Neuronal stem cell (in vitro differentiated cells): ENCODE results near the gene SMAD5.

Source experiments
- DNase-seq: peaks from one replicate; pipeline ENCODE4 v3.0.0-alpha.2; 2013; ENCODE audit warnings: low spot score
- H2AFZ ChIP-seq: one replicate; pipeline ENCODE4 v1.6.1; 2013; ENCODE audit warnings: mild to moderate bottlenecking, low read length, inconsistent platforms
- H2AK5ac ChIP-seq: 2 replicates; pipeline ENCODE4 v1.6.1; 2013; ENCODE audit warnings: low read depth, mild to moderate bottlenecking, inconsistent platforms, low read length, moderate library complexity, mixed read lengths
- H2BK120ac ChIP-seq: 2 replicates; pipeline ENCODE4 v1.6.1; 2013; ENCODE audit warnings: low read depth, mild to moderate bottlenecking, inconsistent platforms, low read length, moderate library complexity, mixed read lengths
- H2BK12ac ChIP-seq: one replicate; pipeline ENCODE4 v1.6.1; 2013; ENCODE audit warnings: low read length, inconsistent platforms
- H2BK15ac ChIP-seq: 2 replicates; pipeline ENCODE4 v1.6.1; 2013; ENCODE audit warnings: mild to moderate bottlenecking, low read length, inconsistent platforms, mixed read lengths
- H2BK5ac ChIP-seq: one replicate; pipeline ENCODE4 v1.6.1; 2013; ENCODE audit warnings: inconsistent platforms, mild to moderate bottlenecking, low read length, moderate library complexity
- H3K14ac ChIP-seq: one replicate; pipeline ENCODE4 v1.6.1; 2013; ENCODE audit warnings: low read length, inconsistent platforms
- H3K18ac ChIP-seq: 2 replicates; pipeline ENCODE4 v1.6.1; 2013; ENCODE audit warnings: low read length, inconsistent platforms
- H3K23ac ChIP-seq: 2 replicates; pipeline ENCODE4 v1.6.1; 2013; ENCODE audit warnings: low read depth, mild to moderate bottlenecking, mixed read lengths, low read length, inconsistent platforms; ENCODE audit not compliant: poor library complexity
- H3K27ac ChIP-seq: replicated peaks from 3 replicates; pipeline ENCODE4 v1.5.1; 2013; ENCODE audit warnings: low read length, inconsistent platforms
- H3K27me3 ChIP-seq, 3 experiments: 2 replicates each; pipeline ENCODE4 v1.6.1; 2013; ENCODE audit warnings: low read length in 3 of 3, mild to moderate bottlenecking in 2 of 3, inconsistent platforms in 1 of 3, low read depth in 1 of 3, mixed read lengths in 1 of 3, moderate library complexity in 1 of 3; ENCODE audit not compliant: control insufficient read depth in 3 of 3, insufficient read depth in 3 of 3
- H3K36me3 ChIP-seq, 2 donors: replicated peaks in 1 of 2; 2 replicates each; pipeline ENCODE4 v1.6.1; 2013; ENCODE audit warnings: low read length in 2 of 2; ENCODE audit not compliant: control insufficient read depth in 2 of 2, insufficient read depth in 2 of 2
- H3K4ac ChIP-seq: 2 replicates; pipeline ENCODE4 v1.6.1; 2013; ENCODE audit warnings: inconsistent platforms, mild to moderate bottlenecking, low read length, moderate library complexity
- H3K4me1 ChIP-seq, 2 donors: 1 replicate in 1 of 2; 2 replicates in 1 of 2; pipeline ENCODE4 v1.6.1; 2013; ENCODE audit warnings: low read length in 2 of 2, low read depth in 1 of 2; ENCODE audit not compliant: control insufficient read depth in 2 of 2, insufficient read depth in 1 of 2
- H3K4me2 ChIP-seq: one replicate; pipeline ENCODE4 v1.6.1; 2013; ENCODE audit warnings: mild to moderate bottlenecking, low read length, inconsistent platforms; ENCODE audit not compliant: insufficient read depth, poor library complexity, severe bottlenecking
- H3K4me3 ChIP-seq, 2 donors: 2 replicates each; pipeline ENCODE4 v1.5.1; 2013; ENCODE audit warnings: low read length in 2 of 2, mild to moderate bottlenecking in 2 of 2, inconsistent platforms in 1 of 2, moderate library complexity in 1 of 2
- H3K79me1 ChIP-seq: one replicate; pipeline ENCODE4 v1.6.1; 2013; ENCODE audit warnings: low read depth, mild to moderate bottlenecking, inconsistent platforms, low read length, moderate library complexity
- H3K9ac ChIP-seq: one replicate; pipeline ENCODE4 v1.6.1; 2013; ENCODE audit warnings: mild to moderate bottlenecking, low read depth, low read length, inconsistent platforms; ENCODE audit not compliant: poor library complexity
- H3K9me3 ChIP-seq, 2 donors: replicated peaks in 1 of 2; 2 replicates each; pipeline versions ENCODE3 to v1.6.1; 2013; ENCODE audit warnings: low read length in 2 of 2, mild to moderate bottlenecking in 2 of 2, inconsistent platforms in 1 of 2, low read depth in 1 of 2, mixed read lengths in 1 of 2, moderate library complexity in 1 of 2; ENCODE audit not compliant: control insufficient read depth in 2 of 2, insufficient read depth in 1 of 2
- H4K8ac ChIP-seq: one replicate; pipeline ENCODE4 v1.6.1; 2013; ENCODE audit warnings: low read depth, mild to moderate bottlenecking, inconsistent platforms, low read length, moderate library complexity
- H4K91ac ChIP-seq: one replicate; pipeline ENCODE4 v1.6.1; 2013; ENCODE audit warnings: low read length, low read depth, mild to moderate bottlenecking, inconsistent platforms; ENCODE audit not compliant: poor library complexity
- WGBS, 2 donors: extraction: QIAGEN DNeasy Blood & Tissue Kit; methylation state at CpG; one replicate each; pipeline ENCODE4 v1.1.7; 2013; ENCODE audit warnings: missing lambda C conversion rate in 2 of 2, mixed read lengths in 1 of 2; ENCODE audit not compliant: insufficient read length in 2 of 2, insufficient replicate concordance in 1 of 2; ENCODE audit errors: extremely low coverage in 2 of 2; 5-methylcytosine and 5-hydroxymethylcytosine counted together

SMAD5 gene

DNA sequence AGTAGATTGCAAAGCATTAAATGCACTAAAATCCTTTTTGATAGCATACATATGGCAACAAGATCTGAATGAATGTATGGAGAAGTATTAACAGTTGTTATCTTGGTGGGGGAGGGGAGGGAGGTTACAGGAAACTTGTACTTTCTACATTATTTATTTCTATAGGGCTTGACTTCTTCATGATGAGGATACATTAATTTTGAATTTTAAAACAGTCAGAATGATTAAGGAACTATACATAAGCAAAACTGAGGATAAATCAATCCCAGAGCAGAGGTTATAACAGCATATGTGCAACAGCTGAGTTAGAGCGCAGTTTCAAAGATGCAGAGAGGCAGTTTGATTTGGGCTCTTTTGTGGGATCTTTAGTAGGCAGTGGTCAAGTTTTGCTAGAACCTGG, 23.9 kb upstream of the SMAD5 start:
- Histone ChIP-seq H2BK12ac (no peak overlapping the region), H3K14ac (no peak overlapping the region), H3K27ac (no peak overlapping the region), H3K4ac (no peak overlapping the region), H4K8ac (no peak overlapping the region), H2BK5ac (no peak overlapping the region), H4K91ac (no peak overlapping the region), H2BK15ac (no peak overlapping the region), H3K9ac (no peak overlapping the region), H2AK5ac (no peak overlapping the region), H3K23ac (no peak overlapping the region), H2AFZ (no peak overlapping the region), H3K9me3 (no peaks in the 10 kb centered on the region), H2BK120ac (no peak overlapping the region), H3K27me3 (peaks cover 0 to 5% (median 0%) of the 10 kb centered on the region in 3 experiments), H3K4me3 (no peak overlapping the region), H3K36me3 (no peaks in the 10 kb centered on the region), H3K4me1 (peaks cover 3 to 11% of the 10 kb centered on the region in 2 donors), H3K4me2 (no peak overlapping the region), H3K79me1 (no peaks in the 10 kb centered on the region), H3K18ac (no peak overlapping the region)
- no peak for DNase-seq
- WGBS, 2 donors, result no CpG with 5 or more reads among the region's 1 CpG

- H3K27me3 ChIP-seq, result peaks cover 0 to 9% (median 0%) of the 10 kb centered on the region in 3 experiments
- H3K4me2 ChIP-seq, result no peak overlapping the region
- no peak for DNase-seq
- H2AK5ac ChIP-seq, result no peak overlapping the region
- H2BK5ac ChIP-seq, result no peak overlapping the region
- H2BK15ac ChIP-seq, result no peak overlapping the region
- no peak overlapping the region for H2BK120ac ChIP-seq
- H3K9me3 ChIP-seq, result no peaks in the 10 kb centered on the region
- H3K4me1 ChIP-seq, result peaks cover 2 to 3% of the 10 kb centered on the region in 2 donors
- no peak overlapping the region for H3K27ac ChIP-seq
- H2BK12ac ChIP-seq, result no peak overlapping the region
- H3K36me3 ChIP-seq, result no peaks in the 10 kb centered on the region
- H4K8ac ChIP-seq, result no peak overlapping the region
- no peak overlapping the region for H4K91ac ChIP-seq
- H3K23ac ChIP-seq, result no peak overlapping the region
- H3K14ac ChIP-seq, result no peak overlapping the region
- H2AFZ ChIP-seq, result no peak overlapping the region
- no peak overlapping the region for H3K4ac ChIP-seq
- H3K4me3 ChIP-seq, result no peak overlapping the region
- no CpG with 5 or more reads among the region's 5 CpGs for WGBS, 2 donors
- H3K79me1 ChIP-seq, result no peaks in the 10 kb centered on the region
- H3K9ac ChIP-seq, result no peak overlapping the region
- H3K18ac ChIP-seq, result no peak overlapping the region
Observed at GRCh38 chr5:136109453-136110135, 23.1 kb upstream of the SMAD5 start.

DNA sequence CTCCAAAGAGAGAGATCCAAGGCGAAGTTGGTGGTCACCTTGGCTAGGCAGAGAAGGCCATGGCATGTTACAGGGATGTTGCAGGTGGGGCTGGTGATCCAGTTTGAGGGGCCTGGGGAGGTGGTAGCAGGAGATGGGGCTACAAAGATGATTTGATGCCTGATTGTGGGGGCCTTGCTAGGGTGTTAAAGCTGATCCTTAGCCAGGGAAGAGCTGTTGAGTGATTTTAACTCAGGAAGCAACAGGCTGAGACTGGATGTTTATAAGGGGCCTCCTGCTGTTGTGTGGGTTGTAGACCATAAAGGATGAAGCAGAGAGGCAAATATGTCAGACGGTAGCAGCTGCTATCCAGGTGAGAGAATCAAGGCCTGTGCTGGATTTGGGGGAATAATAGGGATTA, 19.0 kb upstream of the SMAD5 start:
- H2AK5ac ChIP-seq, result no peak overlapping the region
- no peak overlapping the region for H2BK15ac ChIP-seq
- H2BK5ac ChIP-seq, result no peak overlapping the region
- H4K8ac ChIP-seq, result no peak overlapping the region
- H3K79me1 ChIP-seq, result no peaks in the 10 kb centered on the region
- H3K4ac ChIP-seq, result no peak overlapping the region
- H3K27ac ChIP-seq, result no peak overlapping the region
- no peak overlapping the region for H3K4me2 ChIP-seq
- peak overlapping the region; percentile 66 for H2AFZ ChIP-seq
- peaks cover 0 to 25% (median 0%) of the 10 kb centered on the region in 3 experiments for H3K27me3 ChIP-seq
- no peaks in the 10 kb centered on the region for H3K4me1 ChIP-seq
- H3K14ac ChIP-seq, result no peak overlapping the region
- no peak overlapping the region for H3K18ac ChIP-seq
- H2BK12ac ChIP-seq, result no peak overlapping the region
- no peak overlapping the region for H4K91ac ChIP-seq
- no CpG with 5 or more reads among the region's 2 CpGs for WGBS, 2 donors
- H3K4me3 ChIP-seq, result no peak overlapping the region
- no peak overlapping the region for H2BK120ac ChIP-seq
- H3K23ac ChIP-seq, result no peak overlapping the region
- DNase-seq, result no peak
- H3K9me3 ChIP-seq, result no peaks in the 10 kb centered on the region
- no peak overlapping the region for H3K9ac ChIP-seq
- H3K36me3 ChIP-seq, result no peaks in the 10 kb centered on the region

GRCh38 chr5:136114414-136115125, 18.1 kb upstream of the SMAD5 start:
- Histone ChIP-seq H3K4me2 (no peak overlapping the region), H3K18ac (no peak overlapping the region), H3K9me3 (no peaks in the 10 kb centered on the region), H2BK5ac (no peak overlapping the region), H3K14ac (no peak overlapping the region), H4K91ac (no peak overlapping the region), H3K27me3 (peaks cover 0 to 34% (median 0%) of the 10 kb centered on the region in 3 experiments), H2AK5ac (no peak overlapping the region), H3K9ac (no peak overlapping the region), H3K27ac (no peak overlapping the region), H2AFZ (no peak overlapping the region), H3K36me3 (no peaks in the 10 kb centered on the region), H3K4me1 (no peaks in the 10 kb centered on the region), H3K23ac (no peak overlapping the region), H4K8ac (no peak overlapping the region), H2BK120ac (no peak overlapping the region), H2BK12ac (no peak overlapping the region), H3K4me3 (no peak overlapping the region), H3K4ac (no peak overlapping the region), H3K79me1 (no peaks in the 10 kb centered on the region), H2BK15ac (no peak overlapping the region)
- no CpG with 5 or more reads among the region's 5 CpGs for WGBS, 2 donors
- DNase-seq, result no peak
